Measurements from ENCODE around the gene ESYT2.
"Not testable (repeated sequence)": the region's sequence is repeated elsewhere in the genome, so short reads cannot be mapped to it uniquely, and the experiment has no call there.

ESYT2 gene

GRCh38 chr7:158858592-158859503 is 29.5 kb upstream of the ESYT2 start:
- DNase-seq (ENCODE audit: low read depth, low spot score): no peak

- no peak for DNase-seq (ENCODE audit: low read depth, low spot score)
Measured at GRCh38 chr7:158856883-158857668, 27.8 kb upstream of the ESYT2 start.

- DNase-seq (ENCODE audit: low read depth, low spot score): no peak
Measured at GRCh38 chr7:158854681-158855081, 25.4 kb upstream of the ESYT2 start.

GRCh38 chr7:158850545-158851102 is 21.3 kb upstream of the ESYT2 start:
- no peak for DNase-seq (ENCODE audit: low read depth, low spot score)

GRCh38 chr7:158849768-158850544 is 20.6 kb upstream of the ESYT2 start:
- no peak for DNase-seq (ENCODE audit: low read depth, low spot score)

GRCh38 chr7:158849442-158849767 is 20.1 kb upstream of the ESYT2 start:
- DNase-seq (ENCODE audit: low read depth, low spot score): no peak

GRCh38 chr7:158847451-158847866 is 18.1 kb upstream of the ESYT2 start:
- no peak for DNase-seq (ENCODE audit: low read depth, low spot score)

GRCh38 chr7:158846304-158846703 is 17.0 kb upstream of the ESYT2 start:
- DNase-seq (ENCODE audit: low read depth, low spot score): no peak

- DNase-seq (ENCODE audit: low read depth, low spot score): no peak
Measured at GRCh38 chr7:158843771-158844170, 14.5 kb upstream of the ESYT2 start.

GRCh38 chr7:158842486-158842885 is 13.2 kb upstream of the ESYT2 start:
- no peak for DNase-seq (ENCODE audit: low read depth, low spot score)

GRCh38 chr7:158840604-158841003 is 11.3 kb upstream of the ESYT2 start:
- DNase-seq (ENCODE audit: low read depth, low spot score): no peak

GRCh38 chr7:158839177-158839576 is 9.9 kb upstream of the ESYT2 start:
- not testable (repeated sequence) for DNase-seq (ENCODE audit: low read depth, low spot score)

- no peak for DNase-seq (ENCODE audit: low read depth, low spot score)
Measured at GRCh38 chr7:158837790-158838637, 8.7 kb upstream of the ESYT2 start.

- no peak for DNase-seq (ENCODE audit: low read depth, low spot score)
Measured at GRCh38 chr7:158836692-158837091, 7.4 kb upstream of the ESYT2 start.

- no peak for DNase-seq (ENCODE audit: low read depth, low spot score)
Measured at GRCh38 chr7:158834878-158835784, 5.8 kb upstream of the ESYT2 start.

- DNase-seq (ENCODE audit: low read depth, low spot score): no peak
Measured at GRCh38 chr7:158832994-158833393, 3.7 kb upstream of the ESYT2 start.

- DNase-seq (ENCODE audit: low read depth, low spot score): no peak
Measured at GRCh38 chr7:158831738-158832091, 2.4 kb upstream of the ESYT2 start.

- no peak for DNase-seq (ENCODE audit: low read depth, low spot score)
Measured at GRCh38 chr7:158830211-158830723, 958 bp upstream of the ESYT2 start.

- DNase-seq (ENCODE audit: low read depth, low spot score): no peak
Measured at GRCh38 chr7:158829021-158829341, 328 bp downstream of the ESYT2 start.

All from activated naive CD8-positive, alpha-beta T cell treated with anti-CD3 and anti-CD28 coated beads, Interleukin-2, amount 50 U/mL, for 16 hours (primary cell).